ENCODE measurements around the gene SLC25A51.

SLC25A51 gene

GRCh38 chr9:37948417-37948980 is 44.6 kb upstream of the SLC25A51 start:
- DNase-seq (ENCODE audit: low spot score) = no peak
- in situ Hi-C loops (cut with MboI; ENCODE audit: low pct_unique_long_range_greater_than_20kb, low sequenced_read_pairs, unreplicated experiment) = no loop called here
- TF ChIP-seq CTCF (IDR thresholded peaks at IDR 0.05; ENCODE audit: extremely low read depth, insufficient read depth, missing control alignments) = no peak

DNA sequence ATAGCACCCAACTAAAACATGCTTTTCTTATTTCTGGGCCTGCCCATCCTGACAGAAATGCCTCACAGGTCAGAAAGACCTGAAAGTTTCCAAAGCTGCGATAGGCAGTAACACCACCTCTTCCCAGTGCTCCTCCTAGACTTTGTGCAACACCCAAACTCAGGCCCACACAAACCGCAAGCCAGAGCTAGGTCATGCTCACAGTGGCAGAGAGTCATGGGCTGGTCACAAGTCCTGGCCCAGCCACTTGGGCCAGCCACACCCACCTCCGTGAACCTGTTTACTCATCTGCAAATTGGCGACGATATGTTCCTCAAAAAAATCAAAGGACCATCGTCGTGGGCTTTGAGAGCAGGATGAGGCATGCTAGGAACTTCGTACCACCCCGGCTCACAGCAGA is 44.0 kb upstream of the SLC25A51 start:
- in situ Hi-C loops (cut with MboI; ENCODE audit: low pct_unique_long_range_greater_than_20kb, low sequenced_read_pairs, unreplicated experiment) = no loop called here
- TF ChIP-seq CTCF (IDR thresholded peaks at IDR 0.05; ENCODE audit: extremely low read depth, insufficient read depth, missing control alignments) = no peak
- no peak for DNase-seq (ENCODE audit: low spot score)

DNA sequence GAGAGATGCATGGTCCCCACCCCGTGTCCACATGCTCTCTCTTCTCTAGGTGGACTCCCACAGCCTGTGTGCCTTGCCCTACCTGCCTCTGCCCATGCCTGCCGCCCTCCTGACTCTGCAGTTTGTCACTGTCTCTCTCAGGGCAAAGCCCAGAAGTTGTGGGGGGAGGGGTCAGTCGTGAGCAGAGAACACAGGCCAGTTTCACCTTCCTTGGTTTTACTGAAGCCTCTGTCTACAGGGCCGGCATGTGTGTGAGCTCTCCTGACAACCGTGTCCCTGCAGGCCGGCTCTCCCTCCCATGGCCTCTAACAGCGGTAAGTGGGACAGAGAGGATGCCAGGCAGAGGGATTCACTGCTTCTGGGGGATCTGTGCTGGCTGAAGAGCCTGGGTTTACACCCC is 43.5 kb upstream of the SLC25A51 start:
- TF ChIP-seq CTCF (IDR thresholded peaks at IDR 0.05; ENCODE audit: extremely low read depth, insufficient read depth, missing control alignments) = no peak
- in situ Hi-C loops (cut with MboI; ENCODE audit: low pct_unique_long_range_greater_than_20kb, low sequenced_read_pairs, unreplicated experiment) = no loop called here
- no peak for DNase-seq (ENCODE audit: low spot score)

GRCh38 chr9:37946971-37947370 is 43.0 kb upstream of the SLC25A51 start:
- in situ Hi-C loops (cut with MboI; ENCODE audit: low pct_unique_long_range_greater_than_20kb, low sequenced_read_pairs, unreplicated experiment) = no loop called here
- DNase-seq (ENCODE audit: low spot score) = no peak
- TF ChIP-seq CTCF (IDR thresholded peaks at IDR 0.05; ENCODE audit: extremely low read depth, insufficient read depth, missing control alignments) = no peak

GRCh38 chr9:37946041-37946440 is 42.1 kb upstream of the SLC25A51 start:
- DNase-seq (ENCODE audit: low spot score) = no peak
- in situ Hi-C loops (cut with MboI; ENCODE audit: low pct_unique_long_range_greater_than_20kb, low sequenced_read_pairs, unreplicated experiment) = no loop called here
- no peak for TF ChIP-seq CTCF (IDR thresholded peaks at IDR 0.05; ENCODE audit: extremely low read depth, insufficient read depth, missing control alignments)

DNA sequence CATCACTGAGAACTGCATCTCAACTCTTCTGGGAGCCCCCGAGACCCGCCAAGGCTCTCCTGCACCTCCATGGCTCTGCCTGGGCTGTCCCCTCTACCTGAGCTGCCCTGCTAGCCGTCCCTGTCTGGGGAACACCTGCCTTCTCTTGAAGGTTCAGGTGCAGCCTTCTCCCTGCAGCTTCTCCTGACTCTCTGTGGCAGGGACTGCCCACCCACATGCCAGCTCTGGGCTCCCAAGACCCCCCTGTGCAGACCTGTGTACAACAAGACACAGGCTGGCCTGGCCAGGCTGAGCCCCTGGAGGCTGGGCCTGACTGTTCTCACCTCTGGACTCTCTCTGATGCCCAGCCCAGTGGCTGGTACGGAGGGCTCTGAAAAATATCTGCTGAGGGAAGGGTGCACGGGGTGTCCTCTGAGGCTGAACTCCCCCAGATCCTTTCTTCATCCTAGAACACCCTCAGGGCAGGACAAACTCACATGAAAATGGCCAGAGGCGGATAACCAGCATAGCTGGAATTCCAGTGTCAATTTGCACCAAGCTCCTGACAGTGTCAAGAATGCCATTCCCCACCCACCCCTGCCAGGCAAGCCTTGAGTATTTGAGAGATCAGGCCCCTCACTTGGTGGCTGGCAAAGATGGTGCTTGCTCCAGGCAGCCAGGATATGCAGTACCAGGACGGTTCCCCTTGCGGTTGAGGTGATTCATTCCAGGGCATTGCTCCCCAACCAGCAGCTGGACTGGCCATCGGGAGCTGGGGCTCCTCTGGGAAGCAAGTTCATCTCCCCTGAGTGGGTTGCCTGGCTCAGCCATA is 40.9 kb upstream of the SLC25A51 start:
- in situ Hi-C loops (cut with MboI; ENCODE audit: low pct_unique_long_range_greater_than_20kb, low sequenced_read_pairs, unreplicated experiment) = no loop called here
- TF ChIP-seq CTCF (IDR thresholded peaks at IDR 0.05; ENCODE audit: extremely low read depth, insufficient read depth, missing control alignments) = no peak

More for the DNA sequence above, 40.9 kb upstream of the SLC25A51 start:
- no peak for DNase-seq (ENCODE audit: low spot score)
